GM23248 (cell line): ENCODE data around the gene F13B. TPM values are rescaled to one million over a fixed set of nuclear protein-coding genes. Genes with fewer than 3 reads are reported as not detected.

Experiments used
- DNase-seq: peaks from one replicate; pipeline ENCODE4 v3.0.0-alpha.2; 2015
- H2AFZ ChIP-seq: fragments of 200-600 bp; sonication (generic); 2 replicates; pipeline ENCODE4 v1.6.1; 2016; ENCODE audit warnings: antibody characterized with exemption
- H3F3A ChIP-seq: fragments of 200-600 bp; sonication (generic); 2 replicates; pipeline ENCODE4 v1.6.1; 2016; ENCODE audit warnings: mild to moderate bottlenecking, antibody characterized with exemption, mixed run types; ENCODE audit not compliant: insufficient read depth
- H3K27ac ChIP-seq: fragments of 200-600 bp; sonication (generic); 2 replicates; pipeline ENCODE4 v1.5.1; 2016; ENCODE audit warnings: mild to moderate bottlenecking
- H3K27me3 ChIP-seq: fragments of 200-600 bp; sonication (generic); replicated peaks from 2 replicates; pipeline ENCODE4 v1.6.1; 2016; ENCODE audit warnings: mild to moderate bottlenecking; ENCODE audit not compliant: insufficient read depth
- H3K36me3 ChIP-seq: fragments of 200-600 bp; sonication (generic); 2 replicates; pipeline ENCODE4 v1.6.1; 2016; ENCODE audit warnings: low read depth, mild to moderate bottlenecking
- H3K4me1 ChIP-seq: fragments of 200-600 bp; sonication (generic); 2 replicates; pipeline ENCODE4 v1.6.1; 2016; ENCODE audit warnings: mild to moderate bottlenecking; ENCODE audit not compliant: insufficient read depth
- H3K4me2 ChIP-seq: fragments of 200-600 bp; sonication (generic); one replicate; pipeline ENCODE4 v1.6.1; 2016; ENCODE audit warnings: mild to moderate bottlenecking; ENCODE audit not compliant: unreplicated experiment
- H3K4me3 ChIP-seq: fragments of 200-600 bp; sonication (generic); 2 replicates; pipeline ENCODE4 v1.5.1; 2016; ENCODE audit warnings: mild to moderate bottlenecking
- H3K79me2 ChIP-seq: fragments of 200-600 bp; sonication (generic); 2 replicates; pipeline ENCODE4 v1.6.1; 2016; ENCODE audit warnings: mild to moderate bottlenecking; ENCODE audit not compliant: insufficient read depth
- H3K9ac ChIP-seq: fragments of 200-600 bp; sonication (generic); 2 replicates; pipeline ENCODE4 v1.6.1; 2016; ENCODE audit warnings: mild to moderate bottlenecking
- H3K9me2 ChIP-seq: fragments of 200-600 bp; sonication (generic); 2 replicates; pipeline ENCODE4 v1.6.1; 2016; ENCODE audit warnings: mixed run types, mild to moderate bottlenecking, moderate library complexity; ENCODE audit not compliant: insufficient read depth
- H3K9me3 ChIP-seq: fragments of 200-600 bp; sonication (generic); one replicate; pipeline ENCODE4 v1.6.1; 2017; ENCODE audit warnings: low read depth
- H4K20me1 ChIP-seq: fragments of 200-600 bp; sonication (generic); 2 replicates; pipeline ENCODE4 v1.6.0; 2016; ENCODE audit not compliant: insufficient read depth
- EZH2 ChIP-seq: fragments of 200-600 bp; sonication (generic); IDR thresholded peaks from 2 replicates; pipeline ENCODE4 v1.6.1; 2018; ENCODE audit warnings: antibody characterized with exemption, mild to moderate bottlenecking; ENCODE audit not compliant: insufficient read depth, poor library complexity, severe bottlenecking
- EZH2phosphoT487 ChIP-seq: fragments of 200-600 bp; sonication (generic); IDR thresholded peaks from 2 replicates; pipeline ENCODE4 v1.6.1; 2018; ENCODE audit warnings: antibody characterized with exemption, moderate library complexity, mild to moderate bottlenecking, low read depth; ENCODE audit not compliant: insufficient read depth
- WGBS, 2 experiments: methylation state at CpG; one replicate each; pipeline ENCODE4 v1.1.6; 2015 to 2017; ENCODE audit warnings: low lambda C conversion rate in 2 of 2, low coverage in 1 of 2; ENCODE audit errors: missing lambda C conversion rate in 2 of 2; 5-methylcytosine and 5-hydroxymethylcytosine counted together
- in situ Hi-C: fragments of 300-500 bp; cut with MboI; formaldehyde crosslinking; loops from 2 replicates; pipeline ENCODE4 v1.15.0; 2020
- polyA plus RNA-seq: library from polyadenylated mRNA; unstranded; fragments of >200 nt; fragmentation: Nextera tagmentation; extraction: Ambion mirVana; gene quantifications from 2 replicates; pipeline ENCODE4 v1.2.1, GENCODE V29; 2016
- total RNA-seq: library from RNA; depleted of rRNA; stranded (reverse); fragments of >200 nt; shearing (Covaris generic); gene quantifications from 2 replicates; pipeline ENCODE4 v1.2.3, GENCODE V29; 2014

F13B gene
- total and polyA plus RNA-seq, 2 experiments from 2014 or later = not detected

GRCh38 chr1:197027359-197027758, 39.7 kb downstream of the F13B start:
- Histone ChIP-seq H3K27ac (no peak overlapping the region), H3K4me3 (no peak overlapping the region), H3K9ac (no peak overlapping the region), H3K4me1 (peaks cover 12% of the 10 kb centered on the region), H3F3A (peaks cover 15% of the 10 kb centered on the region), H2AFZ (no peak overlapping the region), H4K20me1 (no peaks in the 10 kb centered on the region), H3K9me3 (no peaks in the 10 kb centered on the region), H3K36me3 (no peaks in the 10 kb centered on the region), H3K9me2 (no peaks in the 10 kb centered on the region), H3K27me3 (no peaks in the 10 kb centered on the region), H3K4me2 (no peak overlapping the region), H3K79me2 (no peaks in the 10 kb centered on the region)
- 70 to 74% methylated on average over 6 of the region's 6 CpGs for WGBS, 2 experiments
- TF ChIP-seq EZH2 (no peak), EZH2phosphoT487 (no peak)
- in situ Hi-C loops = no loop called here
- no peak for DNase-seq

DNA sequence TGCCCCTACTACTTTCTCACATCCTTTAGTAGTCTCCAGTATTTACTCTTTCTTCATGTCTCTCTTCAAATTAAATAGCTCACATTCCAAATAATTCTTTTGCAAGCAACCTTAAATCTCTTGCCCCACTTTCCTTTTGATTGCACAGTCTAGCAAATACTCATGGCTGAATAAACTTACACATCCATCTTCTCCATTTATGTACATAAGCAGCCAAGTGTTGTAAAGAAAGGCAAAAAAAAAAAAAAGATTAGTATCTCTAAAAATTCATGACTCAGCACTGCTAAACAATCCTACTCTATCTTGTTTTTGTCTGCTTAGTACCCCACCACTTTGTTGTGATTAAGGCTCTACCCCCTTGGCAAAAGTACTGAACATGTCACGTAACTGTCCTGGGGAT, 42.6 kb downstream of the F13B start:
- Histone ChIP-seq H3K9me3 (no peaks in the 10 kb centered on the region), H3K79me2 (no peaks in the 10 kb centered on the region), H3K9me2 (no peaks in the 10 kb centered on the region), H3F3A (0 out of 2 replicates have a peak, but pooled peaks cover 3% of the 10 kb centered on the region), H3K4me2 (no peak overlapping the region), H2AFZ (no peak overlapping the region), H3K4me1 (no peaks in the 10 kb centered on the region; the same call in 1 of the 2 replicates), H3K9ac (no peak overlapping the region), H3K27ac (no peak overlapping the region), H3K27me3 (no peaks in the 10 kb centered on the region), H4K20me1 (no peaks in the 10 kb centered on the region), H3K36me3 (no peaks in the 10 kb centered on the region), H3K4me3 (no peak overlapping the region)
- 0% methylated on average over 1 of the region's 1 CpG for WGBS, 2 experiments
- DNase-seq = peak; percentile 17
- in situ Hi-C loops = no loop called here
- TF ChIP-seq EZH2phosphoT487 = no peak
- TF ChIP-seq EZH2 = no peak

- no peak overlapping the region for H3K4me3 ChIP-seq
- no peak overlapping the region for H3K27ac ChIP-seq
- no peaks in the 10 kb centered on the region for H3K79me2 ChIP-seq
- no peaks in the 10 kb centered on the region for H3K9me3 ChIP-seq
- H3K4me1 ChIP-seq = no peaks in the 10 kb centered on the region; the same call in 1 of the 2 replicates
- WGBS, 2 experiments = 32% methylated on average over 4 of the region's 4 CpGs
- no peak for TF ChIP-seq EZH2
- no peak for TF ChIP-seq EZH2phosphoT487
- no peak overlapping the region for H2AFZ ChIP-seq
- H3K4me2 ChIP-seq = no peak overlapping the region
- no peak for DNase-seq
- in situ Hi-C loops = no loop called here
- no peaks in the 10 kb centered on the region for H4K20me1 ChIP-seq
- no peaks in the 10 kb centered on the region for H3K36me3 ChIP-seq
- H3K9me2 ChIP-seq = no peaks in the 10 kb centered on the region
- no peaks in the 10 kb centered on the region for H3K27me3 ChIP-seq
- H3F3A ChIP-seq = no peaks in the 10 kb centered on the region
- no peak overlapping the region for H3K9ac ChIP-seq
Observed at GRCh38 chr1:197021716-197022115, 45.3 kb downstream of the F13B start.

- Histone ChIP-seq H3K4me3 (no peak overlapping the region), H3K9ac (no peak overlapping the region), H3K27me3 (no peaks in the 10 kb centered on the region), H4K20me1 (no peaks in the 10 kb centered on the region), H3K4me1 (no peaks in the 10 kb centered on the region), H3K79me2 (no peaks in the 10 kb centered on the region), H3K4me2 (no peak overlapping the region), H3K9me2 (no peaks in the 10 kb centered on the region), H3K9me3 (no peaks in the 10 kb centered on the region), H3K27ac (no peak overlapping the region), H3K36me3 (no peaks in the 10 kb centered on the region), H3F3A (no peaks in the 10 kb centered on the region), H2AFZ (peak overlapping the region; percentile 31)
- in situ Hi-C loops = no loop called here
- 43 to 44% methylated on average over 8 of the region's 8 CpGs for WGBS, 2 experiments
- TF ChIP-seq EZH2phosphoT487 (no peak), EZH2 (no peak)
- peak; percentile 10 for DNase-seq
Observed at GRCh38 chr1:197017558-197018146, 49.4 kb downstream of the F13B start.

- Histone ChIP-seq H3K27me3 (no peaks in the 10 kb centered on the region), H2AFZ (peak overlapping the region; percentile 5; the same call in 1 of the 2 replicates), H3K4me3 (no peak overlapping the region), H3K27ac (no peak overlapping the region), H3F3A (no peaks in the 10 kb centered on the region), H4K20me1 (no peaks in the 10 kb centered on the region), H3K9me3 (no peaks in the 10 kb centered on the region), H3K4me2 (no peak overlapping the region), H3K9me2 (no peaks in the 10 kb centered on the region), H3K79me2 (no peaks in the 10 kb centered on the region), H3K4me1 (no peaks in the 10 kb centered on the region), H3K9ac (no peak overlapping the region), H3K36me3 (no peaks in the 10 kb centered on the region)
- in situ Hi-C loops = no loop called here
- TF ChIP-seq EZH2 (no peak), EZH2phosphoT487 (no peak)
- no peak for DNase-seq
- 59 to 65% methylated on average over 1 of the region's 1 CpG for WGBS, 2 experiments
Observed at GRCh38 chr1:197016751-197017150, 50.3 kb downstream of the F13B start.
